Stimulated activated CD8-positive, alpha-beta memory T cell treated with anti-CD3 and anti-CD28 coated beads, Interleukin-4, amount 100 ng/mL, for 1 hour (primary cell): ENCODE data around the gene PBOV1.

ENCODE experiments used
- DNase-seq, 2 donors: peaks; one replicate each; pipeline ENCODE4 v3.0.0-alpha.2; 2020; ENCODE audit warnings: low read depth in 2 of 2, low spot score in 1 of 2

The PBOV1 gene

DNA sequence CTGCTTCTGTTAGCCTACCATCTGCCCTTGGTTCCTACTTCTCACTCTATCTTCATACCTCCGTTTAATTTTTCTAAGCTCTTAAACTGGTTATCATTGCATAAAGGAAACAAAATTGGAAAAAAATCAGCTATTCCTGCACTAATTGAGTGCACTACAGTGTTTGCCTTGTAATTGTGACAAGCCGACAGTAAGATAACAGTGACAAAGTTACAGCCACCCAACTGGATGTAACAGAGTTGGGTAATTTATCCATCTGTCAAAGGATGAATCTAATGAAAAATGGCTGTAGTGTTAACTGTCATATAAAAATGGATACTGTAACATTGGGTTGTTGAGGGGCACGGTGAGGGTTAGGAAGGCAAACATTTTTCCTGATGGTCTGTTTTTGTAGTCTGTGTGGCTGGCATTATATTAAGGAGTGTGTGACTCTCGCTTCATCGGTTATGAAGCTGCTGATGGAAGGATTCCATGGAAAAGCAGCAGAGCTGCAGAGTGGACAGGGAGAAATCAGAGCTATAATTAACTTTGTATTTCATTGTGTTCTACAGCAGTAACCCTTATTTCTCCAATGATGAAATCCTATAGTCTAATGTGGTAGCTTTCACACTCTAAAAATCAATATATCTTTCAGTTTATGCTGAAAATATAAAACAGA is 12.7 kb downstream of the PBOV1 start:
- no peak for DNase-seq

DNA sequence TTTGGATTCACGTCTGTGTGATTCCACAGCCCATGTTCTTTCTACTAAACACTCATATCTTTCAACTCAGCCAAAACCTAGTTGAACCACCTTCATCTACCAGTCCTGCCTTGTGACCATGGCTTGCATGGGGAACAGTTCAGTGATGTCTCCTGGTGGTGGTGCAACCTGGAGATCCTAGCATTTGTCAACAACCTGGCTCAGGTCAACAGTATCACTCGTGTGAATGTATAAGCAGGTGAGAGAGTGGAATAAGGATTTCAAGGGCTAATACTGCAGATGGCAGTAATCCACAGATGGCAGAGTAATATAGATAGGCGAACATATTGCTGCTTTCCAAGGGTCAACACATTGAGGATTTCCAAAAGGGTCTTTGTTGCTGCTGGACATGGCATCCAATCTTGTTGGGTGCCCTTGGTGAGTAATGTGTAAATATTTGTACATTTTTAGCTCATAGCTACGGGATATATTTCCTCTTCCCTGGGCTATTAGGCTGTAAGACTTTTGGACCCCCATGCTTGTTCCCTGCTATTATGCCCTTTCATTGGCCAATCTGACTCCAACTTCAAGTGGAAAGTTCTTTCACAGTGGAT is 13.4 kb downstream of the PBOV1 start:
- DNase-seq = no peak

DNA sequence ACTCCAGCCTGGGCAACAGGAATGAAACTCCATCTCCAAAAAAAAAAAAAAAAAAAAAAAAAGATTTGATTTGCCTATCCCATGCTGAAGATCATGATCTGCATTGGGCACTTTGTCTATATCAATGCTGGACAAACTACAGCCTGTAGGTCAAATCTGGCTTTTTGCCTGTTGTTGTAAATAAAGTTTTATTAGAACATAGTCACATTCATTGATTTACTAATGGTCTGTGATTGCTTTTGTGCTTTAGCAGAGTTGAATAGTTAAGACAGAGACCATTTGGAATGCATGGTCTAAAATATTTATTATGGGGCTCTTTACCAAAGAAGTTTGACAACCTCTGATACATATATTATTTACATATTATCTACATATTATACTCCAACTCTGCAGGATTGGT is 14.0 kb downstream of the PBOV1 start:
- no peak for DNase-seq

DNA sequence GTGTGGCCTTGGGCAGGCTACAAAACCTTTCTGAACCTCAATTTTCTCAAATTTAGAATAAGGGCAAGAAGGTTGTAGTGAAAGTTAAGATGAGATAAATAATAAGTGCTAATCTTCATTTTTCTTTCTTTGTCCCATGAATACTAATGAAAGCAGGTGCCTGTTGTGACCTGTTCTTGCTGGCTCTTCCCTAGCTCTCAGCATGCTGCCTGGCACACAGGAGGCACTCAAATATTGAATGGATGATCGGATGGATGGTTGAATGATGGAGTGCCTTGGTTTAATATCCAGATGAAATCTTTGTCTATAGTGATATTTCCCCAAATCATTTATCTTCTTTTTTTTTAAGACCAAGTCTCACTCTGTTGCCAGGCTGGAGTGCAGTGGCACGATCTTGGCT is 15.0 kb downstream of the PBOV1 start:
- DNase-seq = no peak

DNA sequence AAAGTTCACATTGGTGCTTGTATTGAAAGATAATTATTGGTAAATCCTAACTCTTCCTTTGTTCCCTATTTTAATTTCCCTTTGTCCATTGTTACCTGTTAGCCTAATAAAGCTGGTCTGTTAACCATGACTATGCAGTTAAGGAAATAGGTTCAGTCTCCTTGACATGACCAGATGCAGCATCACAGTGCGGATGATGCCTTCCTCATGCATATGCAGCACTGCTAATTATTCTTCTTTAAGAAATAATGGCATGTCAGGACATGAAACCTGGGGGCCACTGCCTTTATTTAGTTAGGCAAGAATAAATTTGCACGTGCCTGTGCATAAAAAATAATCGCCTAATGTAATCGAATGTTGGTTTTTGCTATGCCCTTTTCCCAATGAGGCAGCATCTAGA is 16.5 kb downstream of the PBOV1 start:
- no peak for DNase-seq

DNA sequence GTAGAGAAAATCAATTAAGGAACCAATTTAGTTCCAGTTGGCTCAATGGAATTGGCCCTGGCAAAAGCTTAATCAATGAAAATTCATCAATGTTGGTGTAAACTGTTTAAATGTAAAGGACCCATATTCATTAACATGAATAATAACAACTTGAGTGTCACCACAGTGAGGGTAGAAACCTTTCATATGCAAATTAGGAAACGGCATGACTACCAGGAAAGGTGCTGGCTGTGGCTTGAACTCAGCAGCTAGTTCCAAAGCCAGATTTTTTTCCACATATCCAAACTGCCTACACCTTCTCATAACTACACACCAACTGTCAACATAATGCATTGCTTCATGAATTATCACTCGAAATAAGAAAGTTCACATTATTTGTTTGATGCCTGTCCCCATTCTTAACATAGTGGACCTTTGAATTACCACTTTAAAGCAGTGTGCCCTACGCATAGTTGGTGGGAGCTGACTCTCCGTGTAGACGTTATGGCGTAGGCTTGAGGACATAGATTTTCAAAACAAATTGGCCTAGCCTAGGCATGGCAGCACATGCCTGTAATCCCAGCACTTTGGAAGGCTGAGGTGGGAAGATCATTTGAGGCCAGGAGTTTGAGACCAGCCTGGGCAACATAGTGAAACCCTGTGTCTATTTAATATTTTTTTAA is 19.7 kb downstream of the PBOV1 start:
- DNase-seq = no peak

DNA sequence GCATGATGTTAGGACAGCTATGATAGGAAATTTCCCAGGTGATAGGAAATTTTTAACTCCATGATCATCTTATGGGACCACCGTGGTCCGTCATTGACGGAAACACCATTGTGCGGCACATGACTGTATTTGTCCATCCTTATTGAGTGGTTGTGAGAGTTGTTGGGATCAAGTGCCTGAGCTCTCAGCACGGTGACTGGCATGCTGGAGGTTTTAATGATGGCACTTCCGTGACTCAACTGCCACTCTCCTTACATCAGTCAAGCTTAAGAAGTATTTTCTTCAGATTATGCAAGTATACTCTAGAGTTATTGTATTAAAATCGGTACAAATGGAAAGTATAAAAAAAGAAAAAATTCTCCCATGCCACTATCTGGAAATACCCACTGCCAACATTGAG is 20.7 kb downstream of the PBOV1 start:
- no peak for DNase-seq

DNA sequence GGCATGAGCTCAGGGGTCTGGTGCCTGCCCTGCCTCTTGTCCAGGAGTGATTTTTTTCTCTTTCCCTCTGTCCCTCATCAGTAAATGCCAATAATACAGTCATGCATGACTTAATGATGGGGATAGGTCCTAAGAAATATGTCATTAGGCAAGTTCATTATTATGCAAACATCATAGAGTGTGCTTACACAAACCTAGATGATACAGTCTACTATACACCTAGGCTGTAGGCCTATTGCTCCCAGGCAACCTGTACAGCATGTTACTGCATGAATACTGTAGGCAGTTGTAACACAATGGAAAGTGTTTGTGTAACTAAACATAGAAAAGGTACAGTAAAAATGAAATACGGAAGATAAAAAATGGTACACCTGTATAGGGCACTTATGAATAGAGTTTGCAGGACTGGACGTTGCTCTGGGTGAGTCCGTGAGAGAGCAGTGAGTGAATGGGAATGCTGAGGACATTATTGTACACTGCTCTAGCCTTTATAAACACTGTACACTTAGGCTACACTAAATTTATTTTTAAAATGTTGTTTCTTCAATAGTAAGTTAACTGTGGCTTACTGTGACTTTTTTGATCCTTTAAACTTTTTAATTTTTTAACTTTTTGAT is 22.1 kb downstream of the PBOV1 start:
- no peak for DNase-seq

DNA sequence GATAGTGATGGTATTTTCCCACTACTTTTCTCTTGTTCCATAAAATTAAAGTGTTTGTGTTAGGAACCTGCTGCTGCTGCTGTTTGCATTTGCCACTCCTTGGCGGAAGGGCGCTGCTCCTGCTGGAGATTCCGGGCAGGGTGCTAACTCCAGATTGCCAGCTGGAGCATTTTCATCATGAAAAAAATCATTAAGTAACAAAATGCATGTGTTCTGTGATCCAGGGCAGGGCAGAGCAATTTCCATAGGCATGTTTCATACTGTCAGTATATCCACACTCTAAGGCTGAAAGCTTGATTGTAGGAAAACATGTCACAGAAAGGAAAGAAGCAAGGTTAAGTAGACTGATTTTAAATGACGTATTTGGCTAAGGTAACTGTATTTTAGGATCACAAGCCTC is 24.0 kb downstream of the PBOV1 start:
- no peak for DNase-seq

DNA sequence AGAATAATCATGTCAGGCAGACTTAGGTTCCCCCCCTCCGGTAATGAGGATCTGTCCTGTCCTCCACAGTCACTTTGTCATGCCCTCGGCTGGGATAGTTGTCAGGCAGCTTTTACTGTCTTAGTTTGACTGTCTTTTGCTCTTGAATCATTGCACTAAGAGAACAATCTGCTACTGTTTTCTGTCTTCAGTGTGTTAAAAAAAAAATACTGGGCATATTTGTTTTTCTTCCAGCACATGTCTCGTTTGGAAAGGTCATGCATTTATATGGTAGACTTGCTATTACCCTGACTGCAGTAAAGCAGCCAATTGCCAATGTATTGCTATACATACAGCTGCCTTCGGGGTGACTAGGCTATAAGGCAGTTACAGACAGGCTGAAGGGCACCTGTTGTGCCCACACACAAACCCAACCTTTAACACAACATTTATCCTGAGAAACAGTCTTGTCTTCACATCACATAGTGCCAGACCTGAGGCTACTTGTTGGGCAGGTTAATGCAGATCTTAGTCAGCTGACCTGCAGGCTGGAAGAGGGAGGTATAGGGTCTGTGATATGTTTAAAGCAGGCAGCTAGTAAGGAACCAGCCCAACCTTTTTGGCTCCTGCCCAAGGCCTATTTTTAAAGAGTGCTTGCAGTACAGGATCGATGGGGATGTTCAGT is 29.9 kb downstream of the PBOV1 start:
- no peak for DNase-seq

DNA sequence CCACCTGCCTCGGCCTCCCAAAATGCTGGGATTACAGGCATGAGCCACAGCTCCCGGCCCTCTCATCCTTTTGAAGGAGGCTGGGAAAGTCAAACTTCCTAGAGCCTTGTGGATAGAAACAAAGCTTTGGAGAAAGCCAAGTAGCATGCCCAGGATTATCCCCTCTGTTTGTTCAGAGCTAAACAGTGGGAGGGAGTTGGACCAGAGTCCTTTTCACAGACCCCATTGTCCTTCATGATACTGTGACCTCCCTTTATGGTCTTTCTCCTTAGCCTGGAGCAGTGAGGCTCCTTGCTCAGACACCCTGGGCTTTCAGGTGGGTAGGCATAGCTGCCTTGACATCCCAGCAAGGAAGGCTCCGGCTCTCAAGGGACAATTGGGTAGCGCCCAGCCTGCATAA is 31.1 kb downstream of the PBOV1 start:
- DNase-seq = no peak

DNA sequence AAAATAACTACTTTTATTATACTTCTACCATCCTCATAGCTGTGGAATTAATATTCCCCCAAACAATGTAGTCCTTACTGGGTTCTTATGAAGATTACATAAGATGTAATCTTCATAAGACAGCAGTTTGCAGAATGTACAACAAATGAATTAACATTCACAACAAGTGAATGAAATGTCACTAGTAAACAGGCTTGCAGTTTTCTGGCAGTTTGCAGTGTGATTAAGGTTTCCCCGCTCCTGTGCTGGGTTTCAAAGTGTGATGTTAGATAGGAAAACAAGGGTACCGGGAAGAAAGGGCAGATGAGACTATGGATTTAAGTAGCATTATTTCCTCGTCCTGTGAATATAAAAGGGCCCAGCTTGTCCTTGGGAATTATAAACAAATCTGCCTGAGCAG is 34.1 kb downstream of the PBOV1 start:
- DNase-seq = no peak

DNA sequence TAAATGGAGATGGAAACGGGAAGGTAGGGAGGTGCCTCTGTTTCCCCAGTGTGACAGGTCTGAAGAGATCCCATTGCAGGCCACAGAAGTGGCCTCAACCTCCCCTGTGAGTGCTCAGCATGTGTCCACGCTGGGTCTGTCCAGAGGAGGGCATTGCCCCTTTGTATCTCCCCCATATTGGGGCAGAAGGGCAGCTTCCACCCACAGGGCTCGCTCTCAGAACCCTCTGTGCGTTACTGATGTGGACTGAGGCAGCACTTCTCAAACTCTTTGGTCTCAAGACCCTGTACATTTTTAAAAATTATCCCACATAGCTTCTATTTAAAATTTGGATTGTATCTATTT is 34.5 kb downstream of the PBOV1 start:
- DNase-seq = no peak

DNA sequence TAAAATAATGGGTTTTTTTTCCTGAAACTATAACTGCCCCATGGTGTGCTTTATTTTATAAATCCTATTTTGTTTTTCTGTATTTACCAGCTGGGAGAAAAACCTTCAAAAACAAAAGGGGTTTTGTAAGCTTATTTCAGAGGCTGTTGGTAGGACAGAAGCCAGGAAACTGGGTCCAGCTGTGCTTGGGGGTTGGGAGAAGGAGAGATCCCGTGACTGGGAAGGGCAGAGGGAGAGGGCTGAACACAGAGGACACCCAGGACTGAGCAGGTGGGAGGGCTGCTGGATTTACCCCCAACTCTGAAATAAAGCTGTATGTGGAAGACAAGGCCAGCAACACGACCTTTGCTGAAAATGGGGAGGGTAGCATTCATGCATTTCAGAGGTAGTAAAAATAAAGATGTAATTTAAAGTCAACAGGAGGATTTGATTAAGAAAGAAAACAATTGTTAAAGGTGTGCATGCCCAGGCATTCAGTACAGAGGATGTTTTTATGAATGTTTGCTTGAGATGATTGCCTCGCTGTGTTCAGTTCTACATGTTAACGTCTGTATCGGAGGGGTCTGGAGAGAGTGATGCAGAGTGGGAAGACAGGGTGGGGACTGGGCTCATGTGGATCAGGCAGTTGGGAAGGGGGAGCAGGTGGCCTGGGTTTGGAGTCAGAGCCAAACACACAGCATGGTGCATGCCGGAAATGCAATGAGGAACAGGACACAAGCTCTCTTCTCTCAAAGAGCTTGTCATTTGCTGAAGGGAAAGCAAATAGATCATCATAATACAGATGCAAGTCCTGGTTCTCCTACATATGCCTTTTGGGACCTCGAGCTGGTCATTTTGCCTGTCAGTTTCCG is 35.1 kb downstream of the PBOV1 start:
- no peak for DNase-seq

DNA sequence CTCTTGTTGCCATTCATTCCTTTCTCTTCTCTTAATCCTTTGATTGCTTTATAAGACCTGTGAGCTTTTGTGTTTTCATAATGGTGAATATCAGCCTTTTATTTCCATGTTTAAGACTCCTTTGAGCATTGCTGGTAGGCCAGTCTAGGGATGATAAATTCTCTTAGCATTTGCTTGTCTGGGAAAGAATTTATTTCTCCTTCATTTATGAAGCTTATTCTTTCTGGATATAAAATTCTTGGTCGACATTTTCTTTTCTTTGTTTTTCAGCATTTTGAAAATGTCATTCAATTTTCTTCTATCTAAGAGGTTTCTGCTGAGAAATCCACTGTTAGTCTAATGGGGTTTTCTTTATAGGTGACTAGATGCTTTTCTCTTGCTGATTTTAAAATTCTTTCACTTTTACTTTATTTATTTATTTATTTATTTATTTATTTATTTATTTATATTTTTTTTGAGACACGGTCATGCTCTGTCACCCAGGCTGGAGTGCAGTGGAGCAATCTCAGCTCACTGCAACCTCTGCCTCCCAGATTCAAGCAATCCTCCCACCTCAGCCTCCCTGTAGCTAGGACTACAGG is 41.5 kb downstream of the PBOV1 start:
- DNase-seq = no peak

DNA sequence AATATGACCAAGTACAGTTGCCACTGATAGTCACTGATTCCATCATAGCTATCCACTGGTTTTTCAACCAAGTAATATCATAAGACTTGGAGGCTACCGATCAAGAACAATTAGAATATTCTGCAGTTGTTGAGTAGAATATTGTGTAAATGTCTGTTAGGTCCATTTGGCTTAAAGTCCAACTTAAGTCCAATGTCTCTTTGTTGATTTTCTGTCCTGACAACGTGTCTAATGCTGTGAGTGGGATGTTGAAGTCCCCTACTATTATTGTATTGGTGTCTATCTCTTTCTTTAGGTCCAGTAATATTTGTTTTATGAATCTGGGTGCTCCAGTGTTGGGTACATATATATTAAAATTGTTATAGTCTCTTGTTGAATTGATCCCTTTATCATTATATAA is 42.7 kb downstream of the PBOV1 start:
- DNase-seq = no peak
